ENCODE data around the gene CGNL1.

DNA sequence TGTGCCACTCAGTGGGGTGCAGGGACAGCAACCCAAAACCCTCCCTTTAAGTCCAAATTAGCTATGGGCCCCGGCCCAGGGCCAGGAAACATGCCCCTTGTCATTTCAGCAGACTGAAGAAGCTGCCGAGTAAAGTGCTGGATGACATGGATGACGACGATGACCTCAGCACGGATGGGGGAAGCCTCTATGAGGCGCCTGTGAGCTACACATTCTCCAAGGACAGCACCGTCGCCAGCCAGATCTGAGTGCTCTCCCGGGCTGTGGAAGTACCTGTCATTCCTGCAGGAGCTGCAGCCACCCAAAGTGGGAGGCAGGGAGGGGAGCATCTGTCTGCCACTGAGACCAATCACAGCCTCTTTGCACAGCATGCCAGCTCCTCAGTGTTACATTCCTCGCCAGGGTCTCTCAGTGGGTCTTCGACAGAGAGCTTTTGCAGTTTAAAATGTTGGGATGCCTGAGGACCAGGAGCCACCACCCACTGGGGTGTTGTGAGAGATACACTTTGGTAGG lies 171.0 kb downstream of the CGNL1 start:
- TF ChIP-seq, protein P1, sequence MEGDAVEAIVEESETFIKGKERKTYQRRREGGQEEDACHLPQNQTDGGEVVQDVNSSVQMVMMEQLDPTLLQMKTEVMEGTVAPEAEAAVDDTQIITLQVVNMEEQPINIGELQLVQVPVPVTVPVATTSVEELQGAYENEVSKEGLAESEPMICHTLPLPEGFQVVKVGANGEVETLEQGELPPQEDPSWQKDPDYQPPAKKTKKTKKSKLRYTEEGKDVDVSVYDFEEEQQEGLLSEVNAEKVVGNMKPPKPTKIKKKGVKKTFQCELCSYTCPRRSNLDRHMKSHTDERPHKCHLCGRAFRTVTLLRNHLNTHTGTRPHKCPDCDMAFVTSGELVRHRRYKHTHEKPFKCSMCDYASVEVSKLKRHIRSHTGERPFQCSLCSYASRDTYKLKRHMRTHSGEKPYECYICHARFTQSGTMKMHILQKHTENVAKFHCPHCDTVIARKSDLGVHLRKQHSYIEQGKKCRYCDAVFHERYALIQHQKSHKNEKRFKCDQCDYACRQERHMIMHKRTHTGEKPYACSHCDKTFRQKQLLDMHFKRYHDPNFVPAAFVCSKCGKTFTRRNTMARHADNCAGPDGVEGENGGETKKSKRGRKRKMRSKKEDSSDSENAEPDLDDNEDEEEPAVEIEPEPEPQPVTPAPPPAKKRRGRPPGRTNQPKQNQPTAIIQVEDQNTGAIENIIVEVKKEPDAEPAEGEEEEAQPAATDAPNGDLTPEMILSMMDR (conservative IDR thresholded peaks at IDR 0.05): no peak
- no peak for TF ChIP-seq EZH2 (IDR thresholded peaks at IDR 0.05; ENCODE audit: low read depth)
